Subcutaneous abdominal adipose tissue (tissue), 5 donors: ENCODE results near the gene ZIC1.
A peak's percentile ranks its signal among the peaks of the same experiment; 100 is the strongest.

ENCODE experiments used
- H3K27ac ChIP-seq: one replicate; pipeline ENCODE4 v1.7.0; 2013; ENCODE audit warnings: low read depth, mild to moderate bottlenecking, inconsistent platforms, low read length, moderate library complexity
- H3K27me3 ChIP-seq, 5 donors: one replicate each; pipeline ENCODE4 v1.7.0; 2013; ENCODE audit warnings: low read length in 5 of 5, inconsistent platforms in 1 of 5; ENCODE audit not compliant: control insufficient read depth in 5 of 5, insufficient read depth in 4 of 5
- H3K36me3 ChIP-seq, 5 donors: one replicate each; pipeline ENCODE4 v1.7.0; 2013; ENCODE audit warnings: low read length in 5 of 5; ENCODE audit not compliant: control insufficient read depth in 5 of 5, insufficient read depth in 5 of 5
- H3K4me1 ChIP-seq, 5 donors: one replicate each; pipeline ENCODE4 v1.7.0; 2013; ENCODE audit warnings: low read length in 5 of 5, mild to moderate bottlenecking in 3 of 5, moderate library complexity in 1 of 5; ENCODE audit not compliant: control insufficient read depth in 5 of 5, insufficient read depth in 5 of 5
- H3K4me3 ChIP-seq, 5 donors: one replicate each; pipeline ENCODE4 v1.7.0; 2013; ENCODE audit warnings: low read length in 5 of 5, low read depth in 1 of 5
- H3K9ac ChIP-seq, 5 donors: one replicate each; pipeline ENCODE4 v1.7.0; 2013; ENCODE audit warnings: low read length in 5 of 5, mild to moderate bottlenecking in 4 of 5, moderate library complexity in 3 of 5
- H3K9me3 ChIP-seq, 5 donors: one replicate each; pipeline ENCODE4 v1.7.0; 2013; ENCODE audit warnings: low read length in 5 of 5; ENCODE audit not compliant: control insufficient read depth in 5 of 5
- donor health status: healthy.
- donor health status: healthy.
- donor health status: healthy.
- donor health status: healthy.
- donor health status: healthy.

The ZIC1 gene

GRCh38 chr3:147409143-147410115 is at the start of gene ZIC1:
TSS of gene ZIC1 (plus strand) at chr3:147409365. CDS start at chr3:147410113, 748 bp downstream.
- Histone ChIP-seq H3K4me3 (peak within 1 kb of the TSS in 4 of 5 donors; percentile 11 to 61 (median 57)), H3K9me3 (peaks cover 0 to 3% (median 0%) of the 10 kb centered on the region in 5 donors), H3K36me3 (no peaks in the 10 kb centered on the region), H3K4me1 (peaks cover 1 to 42% (median 37%) of the 10 kb centered on the region in 5 donors), H3K27ac (no peak within 1 kb of the TSS), H3K27me3 (peaks cover 69 to 93% (median 91%) of the 10 kb centered on the region in 5 donors), H3K9ac (no peak within 1 kb of the TSS)

DNA sequence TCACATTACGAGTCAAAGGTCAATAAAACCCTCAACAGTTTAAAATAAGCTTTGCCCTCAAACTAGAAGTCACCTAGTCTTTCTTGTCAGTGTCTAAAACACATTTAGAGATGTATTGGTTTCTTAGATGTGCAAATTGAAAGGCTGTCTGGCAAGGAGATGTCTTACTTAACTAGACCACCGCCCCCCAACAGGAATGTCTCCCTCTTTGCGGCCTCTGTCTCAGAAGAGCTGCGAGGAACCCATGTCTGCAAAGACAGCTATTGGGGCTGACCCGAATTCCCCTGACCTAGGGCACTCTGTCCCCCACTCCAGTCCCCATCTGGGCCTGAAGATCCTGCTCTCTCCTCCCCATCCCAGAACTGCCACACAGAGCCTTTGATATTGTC is 49.1 kb upstream of the ZIC1 start:
- Histone ChIP-seq H3K9me3 (peaks cover 0 to 5% (median 3%) of the 10 kb centered on the region in 5 donors), H3K27ac (no peak overlapping the region), H3K36me3 (no peaks in the 10 kb centered on the region), H3K4me1 (peaks cover 0 to 6% (median 0%) of the 10 kb centered on the region in 5 donors), H3K4me3 (no peak overlapping the region), H3K27me3 (peaks cover 49 to 80% (median 66%) of the 10 kb centered on the region in 5 donors), H3K9ac (no peak overlapping the region)

- peaks cover 46 to 80% (median 66%) of the 10 kb centered on the region in 5 donors for H3K27me3 ChIP-seq
- H3K9me3 ChIP-seq, result peaks cover 0 to 5% (median 3%) of the 10 kb centered on the region in 5 donors
- no peak overlapping the region for H3K9ac ChIP-seq
- H3K36me3 ChIP-seq, result no peaks in the 10 kb centered on the region
- H3K27ac ChIP-seq, result no peak overlapping the region
- peaks cover 0 to 6% (median 0%) of the 10 kb centered on the region in 5 donors for H3K4me1 ChIP-seq
- H3K4me3 ChIP-seq, result no peak overlapping the region
Measured at GRCh38 chr3:147360646-147361453, 48.3 kb upstream of the ZIC1 start.

DNA sequence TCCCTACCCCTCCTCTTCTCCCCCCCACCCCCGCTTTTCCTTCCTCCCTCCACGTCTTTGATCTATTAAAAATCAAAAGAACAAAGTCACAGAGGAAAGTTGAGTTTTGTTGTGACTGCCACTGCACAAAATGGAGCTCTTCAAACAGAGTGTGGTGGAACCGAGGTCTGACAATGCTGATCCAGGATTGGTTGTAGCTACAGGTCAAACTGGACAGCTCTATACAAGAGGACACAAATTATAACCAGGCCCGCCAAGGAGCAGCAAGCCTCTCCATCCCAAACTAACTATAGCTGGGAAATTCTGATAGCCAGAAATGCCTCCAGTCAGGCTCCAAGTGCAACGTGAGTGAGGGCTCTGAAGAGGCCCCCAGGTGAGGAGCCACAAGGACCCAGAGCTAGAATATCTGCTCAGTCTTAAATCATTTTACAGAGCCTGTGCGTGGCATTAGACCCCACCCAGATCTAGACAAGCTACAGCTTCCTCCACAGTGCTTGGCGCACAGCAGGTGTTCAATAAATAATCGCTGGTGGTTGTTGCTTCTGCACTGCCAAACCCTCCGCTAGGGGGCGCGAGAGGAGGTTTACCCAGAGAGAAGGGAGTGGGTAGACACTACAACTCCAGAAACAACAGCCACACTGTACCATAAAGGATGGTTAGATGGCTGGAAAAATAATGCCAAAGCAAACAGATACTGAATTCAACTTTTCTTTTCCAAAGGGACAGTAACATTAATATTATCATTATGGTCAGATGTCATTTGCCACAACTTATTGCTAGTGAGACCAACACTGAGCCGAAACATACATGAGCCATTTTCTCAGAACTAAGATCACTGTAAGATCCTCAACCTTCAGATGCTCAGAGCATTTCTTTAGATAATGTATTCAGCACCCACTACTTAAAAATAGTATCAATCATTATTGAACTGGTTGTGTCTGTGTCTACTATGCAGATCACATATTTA is 47.4 kb upstream of the ZIC1 start:
- H3K9ac ChIP-seq, result no peak overlapping the region
- no peaks in the 10 kb centered on the region for H3K36me3 ChIP-seq
- H3K4me1 ChIP-seq, result peaks cover 0 to 6% (median 0%) of the 10 kb centered on the region in 5 donors
- peaks cover 40 to 72% (median 59%) of the 10 kb centered on the region in 5 donors for H3K27me3 ChIP-seq
- peaks cover 0 to 5% (median 3%) of the 10 kb centered on the region in 5 donors for H3K9me3 ChIP-seq
- H3K4me3 ChIP-seq, result no peak overlapping the region
- H3K27ac ChIP-seq, result no peak overlapping the region

DNA sequence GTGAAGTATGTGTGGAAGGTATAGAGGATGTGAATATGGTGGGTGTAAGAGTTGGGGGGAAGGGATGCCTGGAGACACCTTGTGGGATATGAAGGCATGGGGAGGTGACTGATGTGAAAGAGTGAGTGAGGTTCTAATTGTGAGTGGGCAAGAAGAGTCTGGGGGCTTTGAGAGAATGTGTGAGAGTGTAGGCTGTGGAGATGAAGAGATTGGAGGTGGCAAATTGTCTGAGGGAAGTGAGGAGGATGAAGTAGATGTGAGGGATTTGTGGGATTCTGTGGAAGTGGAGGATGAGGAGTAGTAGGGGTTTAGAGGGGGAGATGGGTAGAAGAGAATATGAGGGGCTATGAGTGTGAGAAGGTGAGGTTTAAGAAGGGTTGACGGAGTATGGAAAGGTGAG is 44.4 kb upstream of the ZIC1 start:
- no peak overlapping the region for H3K9ac ChIP-seq
- no peaks in the 10 kb centered on the region for H3K9me3 ChIP-seq
- H3K4me1 ChIP-seq, result peaks cover 0 to 3% (median 0%) of the 10 kb centered on the region in 5 donors
- no peaks in the 10 kb centered on the region for H3K36me3 ChIP-seq
- peaks cover 35 to 70% (median 53%) of the 10 kb centered on the region in 5 donors for H3K27me3 ChIP-seq
- H3K4me3 ChIP-seq, result no peak overlapping the region
- H3K27ac ChIP-seq, result no peak overlapping the region

DNA sequence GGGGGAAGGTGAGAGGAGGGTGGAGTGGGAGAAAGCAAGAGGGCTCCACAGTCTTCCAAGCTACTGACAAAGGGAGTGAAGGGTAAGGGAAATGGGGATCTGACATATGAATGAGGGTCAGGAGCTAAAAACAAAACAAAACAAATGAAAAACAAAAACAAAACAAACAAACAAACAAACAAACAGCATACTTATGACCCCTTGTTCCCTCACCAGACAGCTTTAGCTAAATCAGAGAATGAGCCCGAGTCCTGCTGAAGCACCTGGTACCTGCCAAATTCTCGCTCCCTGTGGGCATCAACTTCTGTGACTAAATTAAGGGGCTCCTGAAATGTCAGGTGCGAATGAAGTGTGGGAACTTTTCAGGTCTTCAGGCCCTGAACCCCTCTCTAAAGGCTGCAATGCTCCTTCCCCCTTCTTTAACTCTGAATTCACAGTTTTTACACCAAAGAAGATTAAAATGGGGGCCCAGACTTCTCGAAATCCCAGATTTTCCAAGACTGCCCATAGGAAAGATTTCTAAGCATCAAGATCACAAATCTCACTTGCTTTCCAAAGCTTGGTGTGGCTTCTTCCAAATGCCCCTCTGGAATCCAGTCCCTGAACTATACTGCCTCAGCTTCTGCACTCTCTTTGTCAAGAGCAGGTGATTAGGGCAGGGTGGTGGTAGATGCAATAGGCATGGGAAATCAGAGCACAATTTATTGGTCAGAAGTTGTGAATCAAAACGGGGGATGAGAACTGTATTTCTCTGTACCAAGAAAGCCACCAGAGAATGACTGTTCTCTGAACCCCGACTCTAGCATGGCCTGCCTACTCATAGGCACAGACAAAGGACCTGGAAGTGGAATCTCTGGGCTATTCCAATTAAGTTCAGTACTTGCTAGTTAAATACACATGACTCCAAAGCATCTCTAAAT is 43.7 kb upstream of the ZIC1 start:
- Histone ChIP-seq H3K27ac (no peak overlapping the region), H3K27me3 (peaks cover 33 to 70% (median 53%) of the 10 kb centered on the region in 5 donors)

GRCh38 chr3:147367676-147368075 is 41.5 kb upstream of the ZIC1 start:
- Histone ChIP-seq H3K27me3 (peaks cover 32 to 73% (median 57%) of the 10 kb centered on the region in 5 donors), H3K36me3 (no peaks in the 10 kb centered on the region), H3K9ac (no peak overlapping the region), H3K27ac (no peak overlapping the region), H3K4me1 (no peaks in the 10 kb centered on the region), H3K4me3 (no peak overlapping the region), H3K9me3 (no peaks in the 10 kb centered on the region)

More for the DNA sequence above, 43.7 kb upstream of the ZIC1 start:
- H3K9me3 ChIP-seq, result no peaks in the 10 kb centered on the region
- H3K9ac ChIP-seq, result no peak overlapping the region
- H3K36me3 ChIP-seq, result no peaks in the 10 kb centered on the region
- H3K4me1 ChIP-seq, result peaks cover 0 to 3% (median 0%) of the 10 kb centered on the region in 5 donors
- no peak overlapping the region for H3K4me3 ChIP-seq

GRCh38 chr3:147368151-147368550 is 41.0 kb upstream of the ZIC1 start:
- H3K27me3 ChIP-seq, result peaks cover 37 to 78% (median 60%) of the 10 kb centered on the region in 5 donors
- H3K4me1 ChIP-seq, result no peaks in the 10 kb centered on the region
- no peak overlapping the region for H3K27ac ChIP-seq
- no peak overlapping the region for H3K4me3 ChIP-seq
- no peak overlapping the region for H3K9ac ChIP-seq
- H3K36me3 ChIP-seq, result no peaks in the 10 kb centered on the region
- no peaks in the 10 kb centered on the region for H3K9me3 ChIP-seq
